COLO829 (cell line): ENCODE results near the gene MYH2.
A peak's percentile ranks its signal among the peaks of the same experiment; 100 is the strongest.
"Not testable (repeated sequence)": the region's sequence is repeated elsewhere in the genome, so short reads cannot be mapped to it uniquely, and the experiment has no call there.

Experiments used
- DNase-seq: peaks from one replicate; pipeline ENCODE4 v3.0.0; 2012; ENCODE audit warnings: low spot score

MYH2 gene

DNA sequence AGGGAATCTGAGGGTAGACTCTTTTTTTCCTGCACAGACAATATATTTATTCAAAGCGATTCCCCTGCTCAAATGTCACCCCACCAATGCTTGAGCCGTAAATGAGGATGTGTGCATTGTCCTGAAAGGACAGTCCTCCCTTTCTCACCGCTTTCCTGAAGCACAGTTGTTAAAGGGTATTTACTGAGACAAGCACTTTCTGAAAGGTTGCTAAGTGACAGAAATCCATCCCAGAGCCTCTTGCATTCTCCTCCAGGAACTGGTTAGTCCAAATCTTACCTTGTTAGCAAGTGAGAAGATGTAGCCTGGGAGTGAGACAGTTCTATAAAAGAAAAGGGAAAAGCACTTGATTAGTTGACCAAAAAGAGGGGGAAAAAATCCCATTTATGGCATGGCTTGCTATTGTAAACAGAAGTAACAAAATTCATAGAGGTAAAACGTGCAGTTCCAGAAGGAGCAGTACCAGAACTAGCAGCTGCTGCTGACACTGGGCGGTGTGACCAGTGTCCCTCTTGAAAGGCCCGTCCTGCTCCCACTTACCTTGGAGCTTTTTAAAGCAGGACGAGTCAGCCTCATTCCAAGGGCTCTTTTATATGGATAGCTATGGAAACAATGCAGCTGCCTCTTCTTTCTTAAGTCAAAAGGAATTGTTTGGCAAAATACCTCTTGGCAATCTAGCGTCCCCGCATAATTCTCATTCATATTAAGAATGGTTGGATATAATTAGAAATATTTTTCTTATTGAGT lies at the start of gene MYH2:
MYH2 (minus strand) TSS at position 563 of the 747 bp plus-strand sequence. CDS start 1,738 bp downstream, outside the sequence.
- no peak for DNase-seq

DNA sequence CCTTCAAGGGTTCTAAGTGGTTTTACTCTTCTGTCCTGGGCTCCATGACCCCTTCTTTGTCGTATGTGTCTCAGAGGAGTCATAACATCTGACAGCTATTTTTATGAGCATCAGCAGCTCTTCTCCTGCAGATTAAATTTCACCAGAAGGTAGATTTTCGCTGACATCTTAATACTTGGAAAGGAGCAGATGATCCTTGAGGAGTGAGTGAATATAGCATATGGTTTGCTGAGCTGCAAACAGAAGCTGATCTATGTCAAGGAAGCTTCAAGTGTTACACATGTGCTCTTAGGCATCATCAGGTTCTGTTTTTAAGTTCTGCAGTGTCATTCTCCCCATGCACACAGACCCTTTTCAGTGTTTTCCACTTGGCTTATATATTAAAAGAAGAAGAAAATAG lies 49.2 kb upstream of the MYH2 start:
- no peak for DNase-seq

DNA sequence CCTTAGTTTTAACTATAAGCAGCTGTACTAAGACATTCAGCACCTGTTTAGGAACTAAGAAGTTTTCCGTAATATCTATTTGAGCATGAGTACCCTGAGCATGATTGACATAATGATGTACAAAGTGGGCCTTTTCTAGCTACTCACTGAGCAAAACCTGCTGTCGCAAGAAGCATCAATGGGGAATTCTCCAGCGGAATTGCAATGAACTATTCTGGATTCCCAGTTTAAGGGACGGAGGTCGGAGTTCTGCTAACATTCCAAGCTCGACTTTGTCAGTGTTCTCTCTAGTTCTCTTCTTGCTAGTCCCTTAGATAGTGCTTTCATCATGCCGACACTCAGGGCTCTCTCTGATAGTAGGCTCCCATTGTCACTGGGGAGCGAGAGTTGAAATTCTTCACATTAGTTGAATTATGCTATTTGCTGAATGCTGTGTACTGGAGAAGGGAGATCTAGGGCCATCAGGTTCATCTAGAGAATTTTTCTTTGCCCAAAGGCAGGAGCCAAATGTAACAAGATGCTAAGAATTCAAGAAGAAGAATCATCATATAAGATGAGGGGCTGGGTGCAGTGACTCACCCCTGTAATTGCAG lies 40.2 kb upstream of the MYH2 start:
- no peak for DNase-seq

DNA sequence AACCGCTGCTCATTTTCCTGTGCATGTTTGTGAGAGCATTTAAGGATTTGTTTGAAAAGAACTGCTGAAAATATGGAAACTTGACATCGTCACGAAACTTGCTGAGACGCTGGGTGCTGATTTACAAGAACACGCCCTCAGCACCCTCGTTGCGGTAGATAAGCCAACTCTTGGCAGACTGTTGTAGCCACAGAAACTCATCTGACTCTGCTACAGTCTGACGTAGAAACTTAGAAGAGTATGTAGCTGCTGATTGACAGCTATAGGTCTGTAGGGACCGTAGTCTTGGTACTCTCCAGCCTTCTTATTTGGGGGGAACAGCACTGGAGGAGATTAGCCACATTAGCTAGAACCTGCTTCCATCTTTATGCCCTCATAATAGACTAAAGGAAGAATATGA lies 36.1 kb upstream of the MYH2 start:
- no peak for DNase-seq

DNA sequence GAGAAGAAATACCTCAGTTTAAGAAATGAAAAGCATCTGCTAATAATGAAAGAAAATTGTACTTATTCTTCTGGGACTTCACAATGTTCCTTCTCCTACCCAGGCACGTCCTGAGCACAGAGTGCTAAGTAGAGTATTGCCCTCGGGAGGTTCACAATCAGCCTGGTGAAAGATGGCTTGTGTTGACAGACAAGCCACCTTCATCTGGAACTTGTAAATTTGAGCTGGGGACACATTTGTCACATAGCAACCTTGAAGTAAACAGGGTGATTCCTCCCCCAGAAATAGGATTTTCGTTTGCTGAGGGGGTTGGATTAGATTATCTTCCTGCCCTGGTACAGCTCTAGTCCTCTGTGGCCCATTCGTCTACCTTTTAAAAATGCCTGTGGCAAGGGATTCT lies 34.4 kb upstream of the MYH2 start:
- no peak for DNase-seq

DNA sequence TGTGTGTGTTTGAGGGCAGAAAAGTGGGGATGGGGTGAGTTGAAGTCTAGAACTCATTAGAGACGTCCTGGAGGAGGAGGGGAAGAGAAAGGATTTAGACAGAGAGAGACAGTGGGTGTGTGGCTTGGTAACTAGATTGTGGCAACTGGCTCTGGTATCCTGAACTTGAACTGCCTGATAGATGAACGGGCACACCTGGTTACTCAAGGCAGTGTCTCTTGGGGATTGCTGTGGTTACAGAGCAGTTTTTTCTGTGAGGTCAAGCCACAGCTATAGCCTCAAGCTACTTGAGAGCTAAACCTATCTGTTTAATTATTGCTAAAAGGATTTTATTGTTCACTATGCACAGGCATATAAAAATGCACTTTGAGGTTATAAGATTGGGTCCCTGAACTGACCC lies 29.8 kb upstream of the MYH2 start:
- peak; percentile 14 for DNase-seq

DNA sequence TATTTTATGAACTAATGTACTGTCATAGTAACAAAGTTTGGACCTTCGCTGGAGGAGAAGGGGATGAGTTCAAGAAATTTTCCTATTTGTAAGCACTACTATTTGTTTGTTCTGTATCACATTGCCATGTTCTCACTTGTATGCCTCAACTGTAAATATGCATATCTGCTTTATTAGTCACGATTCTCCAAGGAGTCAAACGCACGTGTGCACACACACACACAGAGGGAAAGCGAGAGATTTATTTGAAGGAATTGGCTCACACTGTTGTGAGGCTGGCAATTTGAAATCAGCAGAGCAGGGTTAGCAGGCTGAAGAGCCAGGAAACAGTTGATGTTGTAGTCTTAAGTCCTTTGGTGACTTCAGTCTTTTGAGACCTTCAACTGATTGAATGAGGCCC lies 24.9 kb upstream of the MYH2 start:
- no peak for DNase-seq

DNA sequence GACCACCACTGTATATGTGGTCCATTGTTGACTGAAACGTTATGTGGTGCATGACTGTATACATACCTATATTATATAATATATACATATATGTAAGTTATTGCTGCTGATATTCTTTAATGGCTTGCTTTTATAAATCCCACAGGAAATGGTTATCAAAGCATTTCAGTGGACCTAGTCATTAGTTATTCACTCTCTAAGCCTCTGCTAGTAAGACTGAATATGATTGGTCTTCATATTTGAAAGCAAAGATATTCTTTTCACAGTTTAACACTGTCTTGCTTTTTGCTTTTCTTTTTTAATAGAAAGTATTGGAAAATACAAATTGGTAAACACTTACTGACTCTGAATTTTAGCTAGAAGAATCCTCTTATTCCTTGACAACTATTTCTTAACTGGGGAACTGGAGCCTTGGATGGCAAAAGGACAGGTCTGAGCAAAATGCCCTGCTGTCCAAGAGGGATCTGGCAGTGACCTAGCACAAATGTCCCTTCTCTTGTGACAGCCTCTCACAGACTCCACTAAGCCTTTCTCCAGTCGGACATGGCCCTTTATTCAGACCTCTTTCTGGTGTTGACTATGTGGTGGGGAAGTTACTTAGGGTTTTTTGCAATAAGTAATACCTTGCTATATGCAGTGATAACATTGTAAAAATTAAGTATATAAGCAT lies 14.7 kb upstream of the MYH2 start:
- DNase-seq: no peak

DNA sequence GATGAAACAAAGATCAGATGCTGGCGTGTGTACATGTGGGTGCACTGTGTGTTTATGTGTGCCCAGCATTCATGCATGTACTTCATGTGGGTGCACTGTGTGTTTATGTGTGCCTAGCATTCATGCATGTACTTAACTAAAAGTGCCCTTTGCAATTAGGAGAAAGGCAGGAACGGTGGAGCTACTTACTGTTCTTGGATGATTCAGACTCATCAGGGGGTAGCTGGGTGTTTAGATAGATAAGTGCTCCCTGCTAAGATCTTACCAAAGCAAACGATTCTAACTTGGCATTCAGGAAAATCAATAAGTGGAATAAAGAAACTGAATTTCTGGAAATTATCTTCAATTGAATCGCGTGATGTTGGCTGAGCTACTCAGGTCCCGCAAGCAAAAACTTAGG lies 8.6 kb upstream of the MYH2 start:
- no peak for DNase-seq

DNA sequence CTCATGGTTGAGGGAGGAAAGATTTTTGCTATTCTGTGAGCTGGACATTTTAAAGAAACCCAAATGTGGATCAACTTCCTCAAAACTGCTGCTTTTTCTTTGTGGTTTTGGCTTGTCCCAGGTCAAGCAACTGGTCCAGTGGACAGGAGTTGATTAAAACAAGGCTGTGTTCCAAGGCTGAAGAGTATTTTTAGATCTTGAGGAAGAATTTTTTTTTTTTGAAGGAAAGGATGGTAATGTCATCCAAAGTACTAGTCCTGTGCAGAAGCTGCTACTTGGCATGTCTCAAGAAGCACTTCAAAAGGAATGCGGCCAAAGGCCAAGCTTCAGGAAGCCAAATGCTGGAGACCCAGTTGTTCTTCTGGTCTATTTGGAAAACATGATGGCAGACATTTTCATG lies 8.0 kb upstream of the MYH2 start:
- no peak for DNase-seq

DNA sequence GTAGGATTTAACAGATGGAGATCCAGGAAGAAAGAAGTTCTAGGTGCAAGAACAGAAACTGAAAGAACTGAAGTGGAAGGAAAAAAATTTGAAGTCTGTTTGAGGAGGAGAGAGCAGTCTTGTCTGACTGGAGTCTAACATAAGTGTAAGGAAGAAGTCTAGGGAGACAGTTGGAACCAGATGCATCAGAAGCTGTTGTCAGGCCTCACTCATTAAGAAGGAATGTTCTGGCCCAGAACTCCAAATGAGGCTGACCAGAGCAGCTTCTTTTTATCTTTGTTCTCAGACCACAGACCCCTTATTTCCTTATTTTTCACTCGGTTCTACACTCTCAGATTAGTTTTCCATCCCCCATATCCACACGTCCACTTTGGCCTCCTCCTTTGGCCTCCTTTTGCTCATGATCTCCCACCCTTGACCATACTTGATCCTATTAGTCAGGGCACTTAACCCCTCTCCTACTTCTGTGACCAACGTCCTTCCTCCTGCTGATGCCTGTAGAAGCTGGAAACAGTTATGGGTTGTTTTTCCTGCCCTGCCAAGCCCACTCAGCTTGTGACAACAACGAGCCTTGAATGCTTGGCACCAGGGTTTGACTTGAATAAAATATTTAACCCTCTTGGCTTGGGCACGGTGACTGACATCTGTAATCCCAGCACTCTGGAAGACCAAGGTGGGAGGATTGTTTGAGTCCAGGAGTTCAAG lies 7.0 kb upstream of the MYH2 start:
- no peak for DNase-seq

DNA sequence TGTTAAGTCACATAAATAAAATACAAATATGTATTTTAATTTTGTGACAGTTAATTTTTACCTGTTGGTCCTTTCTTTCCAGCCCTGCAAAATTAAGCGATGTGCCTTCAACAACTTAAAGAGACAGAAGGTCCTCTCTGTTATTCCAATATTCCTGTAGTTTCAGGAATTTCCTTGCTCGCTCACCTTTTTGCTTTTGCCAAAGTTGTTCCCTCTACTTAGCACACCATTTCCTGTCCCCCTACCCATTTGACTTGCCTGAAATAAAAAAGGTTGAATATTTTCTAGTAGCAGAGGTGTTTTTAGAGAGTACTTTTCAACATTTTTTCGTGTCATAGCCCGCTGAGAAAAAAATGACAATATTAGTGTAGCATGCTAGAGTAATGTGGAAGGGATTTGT lies 556 bp upstream of the MYH2 start:
- DNase-seq: no peak

DNA sequence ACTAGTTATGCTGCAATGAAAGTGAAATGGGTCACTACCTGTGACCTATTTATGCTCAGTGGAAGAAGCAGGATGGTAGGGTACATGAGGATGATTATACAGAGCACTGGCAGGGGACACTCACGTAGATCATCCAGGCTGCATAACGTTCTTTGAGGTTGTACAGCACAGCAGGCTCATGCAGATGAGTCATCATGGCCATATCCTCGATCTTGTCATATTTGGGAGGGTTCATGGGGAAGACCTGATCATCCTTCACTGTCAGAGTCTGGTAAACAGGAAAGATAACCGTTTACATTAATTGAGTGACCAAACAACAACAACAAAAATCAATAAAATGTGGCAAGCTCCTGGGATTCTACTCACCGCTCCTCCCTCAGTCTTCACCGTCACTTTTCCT lies 2.1 kb downstream of the MYH2 start:
- no peak for DNase-seq

DNA sequence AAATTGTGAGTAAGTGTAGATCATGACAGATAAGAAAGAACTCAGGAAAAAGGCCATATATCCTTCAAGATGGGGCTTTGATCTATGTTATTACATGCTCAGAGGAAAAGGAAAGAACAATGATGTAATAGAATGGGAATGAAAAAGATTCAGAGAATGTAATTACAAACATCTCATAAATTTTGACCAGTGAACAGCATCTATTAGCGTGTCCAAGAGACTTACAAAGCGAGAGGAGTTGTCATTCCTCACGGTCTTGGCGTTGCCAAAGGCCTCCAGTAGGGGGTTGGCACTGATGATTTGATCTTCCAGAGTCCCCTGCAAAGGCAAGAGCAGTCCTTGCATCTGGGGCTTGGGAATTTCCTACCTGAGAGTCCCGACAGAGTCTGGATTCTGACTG lies 6.0 kb downstream of the MYH2 start:
- DNase-seq: not testable (repeated sequence)

DNA sequence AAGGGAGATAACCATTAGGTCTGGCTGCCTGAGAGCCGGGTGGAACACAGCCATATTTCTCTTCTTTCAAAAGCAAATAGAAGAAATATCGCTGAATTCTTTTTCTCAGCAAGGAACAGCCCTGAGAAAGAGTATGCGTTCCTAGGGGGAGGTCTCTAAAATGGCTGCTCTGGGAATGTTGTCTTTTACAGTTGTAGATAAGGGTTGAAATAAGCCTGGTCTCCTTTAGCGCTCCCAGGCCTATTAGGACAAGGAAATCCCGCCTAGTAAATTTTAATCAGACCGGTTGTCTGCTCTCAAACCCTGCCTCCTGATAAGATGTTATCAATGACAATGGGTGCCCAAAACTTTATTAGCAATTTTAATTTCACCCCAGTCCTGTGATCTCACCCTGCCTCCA lies 8.3 kb downstream of the MYH2 start:
- not testable (repeated sequence) for DNase-seq

DNA sequence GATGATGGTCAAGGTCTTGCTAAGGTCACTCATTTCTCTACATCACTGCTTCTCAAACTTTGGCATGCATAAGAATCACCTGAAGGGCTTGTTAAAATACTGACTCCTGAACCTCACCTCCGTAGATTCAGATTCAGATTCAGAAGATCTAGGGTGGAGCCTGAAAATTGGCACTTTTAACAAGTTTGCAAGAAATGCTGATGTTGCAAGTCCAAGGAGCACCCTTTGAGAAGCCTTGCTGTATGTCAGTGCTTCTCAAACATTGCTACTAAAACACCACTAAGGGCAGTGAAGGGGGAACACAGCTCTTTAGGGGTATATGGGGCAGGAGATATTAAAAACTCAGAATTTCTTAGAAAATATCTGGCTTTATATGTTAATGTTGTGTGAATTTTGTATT lies 17.4 kb downstream of the MYH2 start:
- DNase-seq: no peak

DNA sequence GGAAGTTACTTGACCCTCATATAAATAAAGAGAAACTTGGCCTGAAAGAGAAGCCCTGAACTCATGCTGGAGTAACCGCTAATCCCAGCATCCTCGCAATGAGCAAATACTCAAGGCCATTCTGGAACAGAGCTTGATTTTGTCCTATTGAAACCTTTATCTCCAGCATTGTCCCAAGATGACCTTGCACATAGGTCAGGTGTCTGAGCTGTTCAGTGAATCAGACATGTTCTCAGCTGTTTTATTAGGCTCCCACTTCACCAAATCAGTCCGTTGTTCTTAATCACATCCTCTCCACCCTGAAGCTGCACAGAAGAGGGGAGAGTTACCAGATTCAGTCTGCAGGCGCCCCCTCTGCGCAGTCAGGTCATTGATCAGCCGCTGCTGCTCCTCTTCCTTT lies 22.0 kb downstream of the MYH2 start:
- no peak for DNase-seq

DNA sequence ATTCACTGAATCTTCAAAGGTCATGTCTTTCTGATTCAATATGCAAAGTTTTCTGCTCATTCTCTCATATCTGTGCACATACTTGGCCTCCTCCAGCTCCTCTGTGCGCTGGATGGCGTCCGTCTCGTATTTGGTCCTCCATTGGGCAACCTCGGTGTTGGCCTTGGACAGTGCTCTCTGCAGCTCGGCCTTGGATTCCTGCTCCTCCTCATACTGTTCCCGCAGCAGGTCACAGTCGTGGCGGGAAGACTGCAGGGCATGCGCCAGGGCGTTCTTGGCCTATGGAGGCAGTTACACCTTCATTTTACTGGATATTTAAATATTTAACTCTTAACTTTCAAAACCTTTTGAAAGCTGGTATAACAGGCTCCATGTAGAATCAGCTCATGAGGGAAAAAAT lies 22.9 kb downstream of the MYH2 start:
- no peak for DNase-seq

DNA sequence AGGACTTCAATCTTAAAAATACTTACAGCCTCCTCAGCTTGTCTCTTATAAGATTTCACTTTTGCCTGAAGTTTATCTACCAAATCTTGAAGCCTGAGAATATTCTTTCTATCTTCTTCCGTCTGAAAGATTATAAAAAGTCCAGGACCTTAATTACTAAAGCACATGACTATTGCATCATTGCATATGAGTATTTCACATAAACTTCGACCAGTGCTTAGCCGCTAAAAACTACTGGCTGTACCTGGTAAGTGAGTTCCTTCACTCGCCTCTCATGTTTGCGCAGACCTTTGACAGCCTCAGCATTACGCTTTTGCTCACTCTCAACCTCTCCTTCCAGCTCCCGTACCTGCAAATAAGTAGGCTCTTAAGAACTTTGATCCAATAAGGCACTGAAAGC lies 26.4 kb downstream of the MYH2 start:
- DNase-seq: no peak

DNA sequence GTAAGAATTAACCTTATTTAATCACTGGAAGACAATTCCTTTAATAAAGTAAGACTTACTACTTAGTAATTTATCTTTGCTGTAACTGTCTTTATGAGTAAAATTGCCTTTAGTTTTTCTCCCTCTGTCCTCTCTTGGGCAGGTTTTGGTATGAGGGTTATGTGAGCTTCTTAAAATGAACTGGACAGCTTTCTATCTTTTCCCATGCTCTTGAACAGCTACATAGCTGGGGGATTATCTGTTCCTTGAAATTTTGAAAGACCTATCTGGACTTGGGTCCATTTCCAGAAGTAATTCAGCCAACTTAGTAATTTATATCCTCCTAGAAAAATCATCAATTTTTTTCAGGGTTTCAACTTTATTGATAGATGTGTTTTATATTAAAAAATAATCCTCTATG lies 27.5 kb downstream of the MYH2 start:
- DNase-seq: no peak

DNA sequence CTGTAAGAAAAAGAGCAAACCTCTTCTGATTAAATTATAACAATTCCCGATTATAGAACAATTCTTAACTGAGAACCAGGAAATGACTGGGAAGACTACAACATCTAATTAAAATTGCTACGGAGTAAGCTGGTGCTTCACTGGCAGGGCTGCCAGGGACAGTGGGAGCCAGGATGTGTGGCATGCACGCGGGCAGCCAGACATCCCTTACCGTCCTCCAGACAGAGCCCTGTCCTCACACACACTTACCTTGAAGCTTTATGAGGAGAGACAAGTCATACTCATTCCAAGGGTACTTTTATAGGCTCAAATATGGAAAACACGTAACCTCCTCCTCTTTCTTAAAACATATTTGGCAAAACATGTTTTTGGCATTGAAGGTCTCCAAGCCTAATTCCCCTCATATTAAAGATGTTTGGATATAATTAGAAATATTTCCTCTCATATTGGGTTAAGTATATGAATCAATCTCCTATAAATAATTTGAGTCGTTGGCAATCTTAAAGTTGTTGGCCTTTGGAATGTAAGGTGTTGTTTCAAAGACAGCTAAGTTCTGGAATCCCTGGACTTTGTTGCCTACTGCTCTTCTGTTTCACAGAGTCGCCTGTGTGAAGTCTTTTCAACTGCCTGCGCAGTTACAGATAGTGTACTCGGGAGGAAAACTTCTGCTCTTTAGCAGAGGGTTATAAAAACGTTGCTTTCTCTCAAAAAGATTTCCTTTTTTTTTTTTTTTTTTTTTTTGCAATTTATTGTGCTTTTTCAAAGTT lies 31.0 kb downstream of the MYH2 start, which contains the start of gene MYH1:
MYH1 (minus strand) TSS at position 272 of the 767 bp plus-strand sequence. CDS start 1,900 bp downstream, outside the sequence.
- DNase-seq: no peak

DNA sequence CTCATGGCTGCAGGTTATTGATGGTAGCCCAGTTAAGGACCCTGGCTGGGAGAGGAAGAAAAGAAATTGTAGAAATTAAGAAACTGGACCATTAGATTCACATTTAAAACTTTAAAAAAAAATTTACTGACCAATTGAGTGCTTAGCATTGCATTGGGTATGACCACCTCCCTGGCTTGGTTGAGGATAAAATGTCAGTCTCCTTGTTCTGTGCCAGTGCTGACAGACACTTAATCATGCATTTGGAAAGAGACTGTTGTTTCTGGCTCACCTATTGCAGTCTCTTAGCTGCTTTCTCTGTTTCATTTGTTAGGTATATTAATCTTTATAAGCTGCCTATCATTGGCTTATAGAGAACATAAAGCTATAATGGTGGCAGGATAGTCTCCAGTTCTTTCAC lies 32.8 kb downstream of the MYH2 start:
- no peak for DNase-seq
